Osteocyte (in vitro differentiated cells): ENCODE results near the gene ARL8B. TPM values are rescaled to one million over a fixed set of nuclear protein-coding genes. Genes with fewer than 3 reads are reported as not detected.

Source experiments
- DNase-seq: peaks from one replicate; pipeline ENCODE4 v3.0.0; 2021; ENCODE audit warnings: mixed read lengths; ENCODE audit not compliant: unreplicated experiment; ENCODE audit errors: extremely low spot score
- H3K27ac Mint-ChIP-seq: one replicate; pipeline ENCODE4 v1.8.0; 2021; ENCODE audit warnings: mild to moderate bottlenecking, mixed read lengths; ENCODE audit not compliant: unreplicated experiment
- H3K27me3 Mint-ChIP-seq: one replicate; pipeline ENCODE4 v1.8.0; 2021; ENCODE audit warnings: mixed read lengths; ENCODE audit not compliant: unreplicated experiment
- H3K36me3 Mint-ChIP-seq: one replicate; pipeline ENCODE4 v1.8.0; 2021; ENCODE audit warnings: mixed read lengths; ENCODE audit not compliant: unreplicated experiment
- H3K4me1 Mint-ChIP-seq: one replicate; pipeline ENCODE4 v1.8.0; 2021; ENCODE audit warnings: mixed read lengths; ENCODE audit not compliant: unreplicated experiment
- H3K4me3 Mint-ChIP-seq: one replicate; pipeline ENCODE4 v1.8.0; 2021; ENCODE audit warnings: mild to moderate bottlenecking, moderate library complexity, mixed read lengths; ENCODE audit not compliant: unreplicated experiment
- H3K9me3 Mint-ChIP-seq: one replicate; pipeline ENCODE4 v1.8.0; 2021; ENCODE audit warnings: mixed read lengths; ENCODE audit not compliant: unreplicated experiment
- CTCF ChIP-seq: fragments of 200-600 bp; sonication (generic); IDR thresholded peaks from 2 replicates; pipeline ENCODE4 v1.5.0; 2021; ENCODE audit warnings: antibody characterized with exemption, mild to moderate bottlenecking, moderate library complexity
- total RNA-seq: library from RNA; stranded (reverse); gene quantifications from 2 replicates; pipeline ENCODE4 v1.2.1, GENCODE V29; 2021

Gene ARL8B
- total RNA-seq, 1 donor from 2014 or later: 86.0 TPM

- Mint-ChIP-seq H3K27ac (peak overlapping the region; percentile 92), H3K4me3 (no peak overlapping the region), H3K9me3 (no peaks in the 10 kb centered on the region), H3K27me3 (no peaks in the 10 kb centered on the region), H3K36me3 (peaks cover 50% of the 10 kb centered on the region), H3K4me1 (peaks cover 45% of the 10 kb centered on the region)
- no peak for DNase-seq
- TF ChIP-seq CTCF: no peak
Observed at GRCh38 chr3:5198986-5199731, 77.1 kb downstream of the ARL8B start.

GRCh38 chr3:5201536-5201935 lies 79.4 kb downstream of the ARL8B start:
- Mint-ChIP-seq H3K36me3 (peaks cover 58% of the 10 kb centered on the region), H3K9me3 (no peaks in the 10 kb centered on the region), H3K4me1 (peaks cover 26% of the 10 kb centered on the region)

GRCh38 chr3:5202222-5202621 lies 80.1 kb downstream of the ARL8B start:
- H3K9me3 Mint-ChIP-seq: no peaks in the 10 kb centered on the region
- TF ChIP-seq CTCF: no peak
- H3K36me3 Mint-ChIP-seq: peaks cover 56% of the 10 kb centered on the region
- no peak for DNase-seq
- peaks cover 19% of the 10 kb centered on the region for H3K4me1 Mint-ChIP-seq
- no peak overlapping the region for H3K4me3 Mint-ChIP-seq
- no peaks in the 10 kb centered on the region for H3K27me3 Mint-ChIP-seq
- peak overlapping the region; percentile 45 for H3K27ac Mint-ChIP-seq

More at GRCh38 chr3:5201536-5201935, 79.4 kb downstream of the ARL8B start:
- Mint-ChIP-seq H3K4me3 (no peak overlapping the region), H3K27me3 (no peaks in the 10 kb centered on the region), H3K27ac (peak overlapping the region; percentile 45)
- no peak for TF ChIP-seq CTCF
- no peak for DNase-seq

- DNase-seq: no peak
- no peak for TF ChIP-seq CTCF
- Mint-ChIP-seq H3K4me1 (peaks cover 2% of the 10 kb centered on the region), H3K4me3 (no peak overlapping the region), H3K27me3 (no peaks in the 10 kb centered on the region), H3K9me3 (no peaks in the 10 kb centered on the region), H3K27ac (no peak overlapping the region), H3K36me3 (peaks cover 67% of the 10 kb centered on the region)
Observed at GRCh38 chr3:5205165-5205941, 83.3 kb downstream of the ARL8B start.

- no peaks in the 10 kb centered on the region for H3K4me1 Mint-ChIP-seq
Observed at GRCh38 chr3:5210926-5211325, 88.8 kb downstream of the ARL8B start.

More at GRCh38 chr3:5210926-5211325, 88.8 kb downstream of the ARL8B start:
- no peaks in the 10 kb centered on the region for H3K27me3 Mint-ChIP-seq
- peaks cover 69% of the 10 kb centered on the region for H3K36me3 Mint-ChIP-seq
- no peaks in the 10 kb centered on the region for H3K9me3 Mint-ChIP-seq
- no peak for DNase-seq
- no peak overlapping the region for H3K27ac Mint-ChIP-seq
- H3K4me3 Mint-ChIP-seq: no peak overlapping the region
- TF ChIP-seq CTCF: no peak
